ENCODE results near the gene FOLR2. TPM values are rescaled to one million over a fixed set of nuclear protein-coding genes. Genes with fewer than 3 reads are reported as not detected.

The FOLR2 gene
- total and polyA plus RNA-seq, 2 experiments from 2014 or later = not detected

DNA sequence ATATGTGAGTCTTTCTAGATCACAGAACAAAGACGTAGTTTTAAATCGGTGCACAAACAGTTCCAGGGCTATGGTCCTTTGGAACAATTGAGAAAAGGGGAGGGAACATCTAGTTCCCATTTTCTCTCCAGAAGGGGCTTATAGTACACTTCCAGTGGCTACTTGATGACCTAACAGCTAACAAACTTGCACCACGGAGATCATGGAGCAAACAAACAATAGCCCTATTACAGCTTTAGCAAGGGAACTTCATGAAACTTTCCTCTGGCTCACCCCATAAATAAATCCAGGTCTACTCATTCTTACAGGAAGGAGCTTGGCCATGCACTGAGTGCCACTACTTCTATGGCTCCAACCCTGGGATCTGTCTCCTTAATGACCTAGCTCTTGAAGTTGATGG, 8.3 kb upstream of the FOLR2 start:
- no peaks in the 10 kb centered on the region for H3K36me3 Mint-ChIP-seq (ENCODE audit: low read depth)

More for the DNA sequence above, 8.3 kb upstream of the FOLR2 start:
- no peaks in the 10 kb centered on the region for H3K4me1 Mint-ChIP-seq
- Histone ChIP-seq H3K4me3 (no peak overlapping the region), H3K9me2 (ENCODE audit: insufficient read depth) (no peaks in the 10 kb centered on the region), H4K20me1 (replicated peaks; ENCODE audit: insufficient read depth) (no peaks in the 10 kb centered on the region), H3K27ac (ENCODE audit: low read depth) (no peak overlapping the region), H3K4me1 (ENCODE audit: insufficient read depth) (no peaks in the 10 kb centered on the region), H3K36me3 (ENCODE audit: insufficient read depth) (no peaks in the 10 kb centered on the region), H3K27me3 (ENCODE audit: insufficient read depth) (no peaks in the 10 kb centered on the region), H2AFZ (peak overlapping the region; percentile 32; the same call in 1 of the 2 replicates), H3K79me2 (replicated peaks; ENCODE audit: insufficient read depth) (no peaks in the 10 kb centered on the region), H3F3A (replicated peaks; ENCODE audit: low read depth) (no peaks in the 10 kb centered on the region), H3K4me2 (no peak overlapping the region)
- H3K9me3 Mint-ChIP-seq = no peaks in the 10 kb centered on the region; the same call in 2 of the 3 replicates
- H3K27me3 Mint-ChIP-seq (ENCODE audit: insufficient read depth, low read depth, poor library complexity) = peaks cover 2% of the 10 kb centered on the region
- ATAC-seq (no peak), DNase-seq (ENCODE audit: low spot score) (no peak)
- no peak overlapping the region for H3K27ac Mint-ChIP-seq
- TF ChIP-seq, protein P1, sequence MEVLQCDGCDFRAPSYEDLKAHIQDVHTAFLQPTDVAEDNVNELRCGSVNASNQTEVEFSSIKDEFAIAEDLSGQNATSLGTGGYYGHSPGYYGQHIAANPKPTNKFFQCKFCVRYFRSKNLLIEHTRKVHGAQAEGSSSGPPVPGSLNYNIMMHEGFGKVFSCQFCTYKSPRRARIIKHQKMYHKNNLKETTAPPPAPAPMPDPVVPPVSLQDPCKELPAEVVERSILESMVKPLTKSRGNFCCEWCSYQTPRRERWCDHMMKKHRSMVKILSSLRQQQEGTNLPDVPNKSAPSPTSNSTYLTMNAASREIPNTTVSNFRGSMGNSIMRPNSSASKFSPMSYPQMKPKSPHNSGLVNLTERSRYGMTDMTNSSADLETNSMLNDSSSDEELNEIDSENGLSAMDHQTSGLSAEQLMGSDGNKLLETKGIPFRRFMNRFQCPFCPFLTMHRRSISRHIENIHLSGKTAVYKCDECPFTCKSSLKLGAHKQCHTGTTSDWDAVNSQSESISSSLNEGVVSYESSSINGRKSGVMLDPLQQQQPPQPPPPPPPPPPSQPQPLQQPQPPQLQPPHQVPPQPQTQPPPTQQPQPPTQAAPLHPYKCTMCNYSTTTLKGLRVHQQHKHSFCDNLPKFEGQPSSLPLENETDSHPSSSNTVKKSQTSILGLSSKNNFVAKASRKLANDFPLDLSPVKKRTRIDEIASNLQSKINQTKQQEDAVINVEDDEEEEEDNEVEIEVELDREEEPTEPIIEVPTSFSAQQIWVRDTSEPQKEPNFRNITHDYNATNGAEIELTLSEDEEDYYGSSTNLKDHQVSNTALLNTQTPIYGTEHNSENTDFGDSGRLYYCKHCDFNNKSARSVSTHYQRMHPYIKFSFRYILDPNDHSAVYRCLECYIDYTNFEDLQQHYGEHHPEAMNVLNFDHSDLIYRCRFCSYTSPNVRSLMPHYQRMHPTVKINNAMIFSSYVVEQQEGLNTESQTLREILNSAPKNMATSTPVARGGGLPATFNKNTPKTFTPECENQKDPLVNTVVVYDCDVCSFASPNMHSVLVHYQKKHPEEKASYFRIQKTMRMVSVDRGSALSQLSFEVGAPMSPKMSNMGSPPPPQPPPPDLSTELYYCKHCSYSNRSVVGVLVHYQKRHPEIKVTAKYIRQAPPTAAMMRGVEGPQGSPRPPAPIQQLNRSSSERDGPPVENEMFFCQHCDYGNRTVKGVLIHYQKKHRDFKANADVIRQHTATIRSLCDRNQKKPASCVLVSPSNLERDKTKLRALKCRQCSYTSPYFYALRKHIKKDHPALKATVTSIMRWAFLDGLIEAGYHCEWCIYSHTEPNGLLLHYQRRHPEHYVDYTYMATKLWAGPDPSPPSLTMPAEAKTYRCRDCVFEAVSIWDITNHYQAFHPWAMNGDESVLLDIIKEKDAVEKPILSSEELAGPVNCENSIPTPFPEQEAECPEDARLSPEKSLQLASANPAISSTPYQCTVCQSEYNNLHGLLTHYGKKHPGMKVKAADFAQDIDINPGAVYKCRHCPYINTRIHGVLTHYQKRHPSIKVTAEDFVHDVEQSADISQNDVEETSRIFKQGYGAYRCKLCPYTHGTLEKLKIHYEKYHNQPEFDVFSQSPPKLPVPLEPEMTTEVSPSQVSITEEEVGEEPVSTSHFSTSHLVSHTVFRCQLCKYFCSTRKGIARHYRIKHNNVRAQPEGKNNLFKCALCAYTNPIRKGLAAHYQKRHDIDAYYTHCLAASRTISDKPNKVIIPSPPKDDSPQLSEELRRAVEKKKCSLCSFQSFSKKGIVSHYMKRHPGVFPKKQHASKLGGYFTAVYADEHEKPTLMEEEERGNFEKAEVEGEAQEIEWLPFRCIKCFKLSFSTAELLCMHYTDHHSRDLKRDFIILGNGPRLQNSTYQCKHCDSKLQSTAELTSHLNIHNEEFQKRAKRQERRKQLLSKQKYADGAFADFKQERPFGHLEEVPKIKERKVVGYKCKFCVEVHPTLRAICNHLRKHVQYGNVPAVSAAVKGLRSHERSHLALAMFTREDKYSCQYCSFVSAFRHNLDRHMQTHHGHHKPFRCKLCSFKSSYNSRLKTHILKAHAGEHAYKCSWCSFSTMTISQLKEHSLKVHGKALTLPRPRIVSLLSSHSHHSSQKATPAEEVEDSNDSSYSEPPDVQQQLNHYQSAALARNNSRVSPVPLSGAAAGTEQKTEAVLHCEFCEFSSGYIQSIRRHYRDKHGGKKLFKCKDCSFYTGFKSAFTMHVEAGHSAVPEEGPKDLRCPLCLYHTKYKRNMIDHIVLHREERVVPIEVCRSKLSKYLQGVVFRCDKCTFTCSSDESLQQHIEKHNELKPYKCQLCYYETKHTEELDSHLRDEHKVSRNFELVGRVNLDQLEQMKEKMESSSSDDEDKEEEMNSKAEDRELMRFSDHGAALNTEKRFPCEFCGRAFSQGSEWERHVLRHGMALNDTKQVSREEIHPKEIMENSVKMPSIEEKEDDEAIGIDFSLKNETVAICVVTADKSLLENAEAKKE (CRISPR knock-in tag; IDR thresholded peaks at IDR 0.05) = no peak
- TF ChIP-seq POLR2AphosphoS5 (IDR thresholded peaks at IDR 0.05; ENCODE audit: low read depth) (no peak), ZNF331 (CRISPR knock-in tag; IDR thresholded peaks at IDR 0.05; ENCODE audit: low read depth) (no peak), NANOG (IDR thresholded peaks at IDR 0.05; ENCODE audit: borderline replicate concordance) (no peak), JUNB (IDR thresholded peaks at IDR 0.05; ENCODE audit: unreplicated experiment) (no peak), STAT1 (IDR thresholded peaks at IDR 0.05; ENCODE audit: unreplicated experiment) (no peak), EZH2 (IDR thresholded peaks at IDR 0.05; ENCODE audit: low read depth, unreplicated experiment) (no peak), EZH2phosphoT487 (IDR thresholded peaks at IDR 0.05; ENCODE audit: unreplicated experiment) (no peak), CREB1 (CRISPR knock-in tag; IDR thresholded peaks at IDR 0.05; ENCODE audit: low read depth) (no peak)
- TF ChIP-seq, protein P2, sequence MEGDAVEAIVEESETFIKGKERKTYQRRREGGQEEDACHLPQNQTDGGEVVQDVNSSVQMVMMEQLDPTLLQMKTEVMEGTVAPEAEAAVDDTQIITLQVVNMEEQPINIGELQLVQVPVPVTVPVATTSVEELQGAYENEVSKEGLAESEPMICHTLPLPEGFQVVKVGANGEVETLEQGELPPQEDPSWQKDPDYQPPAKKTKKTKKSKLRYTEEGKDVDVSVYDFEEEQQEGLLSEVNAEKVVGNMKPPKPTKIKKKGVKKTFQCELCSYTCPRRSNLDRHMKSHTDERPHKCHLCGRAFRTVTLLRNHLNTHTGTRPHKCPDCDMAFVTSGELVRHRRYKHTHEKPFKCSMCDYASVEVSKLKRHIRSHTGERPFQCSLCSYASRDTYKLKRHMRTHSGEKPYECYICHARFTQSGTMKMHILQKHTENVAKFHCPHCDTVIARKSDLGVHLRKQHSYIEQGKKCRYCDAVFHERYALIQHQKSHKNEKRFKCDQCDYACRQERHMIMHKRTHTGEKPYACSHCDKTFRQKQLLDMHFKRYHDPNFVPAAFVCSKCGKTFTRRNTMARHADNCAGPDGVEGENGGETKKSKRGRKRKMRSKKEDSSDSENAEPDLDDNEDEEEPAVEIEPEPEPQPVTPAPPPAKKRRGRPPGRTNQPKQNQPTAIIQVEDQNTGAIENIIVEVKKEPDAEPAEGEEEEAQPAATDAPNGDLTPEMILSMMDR (conservative IDR thresholded peaks at IDR 0.05; ENCODE audit: low read depth in 2 of 2) = no peak
- TF ChIP-seq, protein P3, sequence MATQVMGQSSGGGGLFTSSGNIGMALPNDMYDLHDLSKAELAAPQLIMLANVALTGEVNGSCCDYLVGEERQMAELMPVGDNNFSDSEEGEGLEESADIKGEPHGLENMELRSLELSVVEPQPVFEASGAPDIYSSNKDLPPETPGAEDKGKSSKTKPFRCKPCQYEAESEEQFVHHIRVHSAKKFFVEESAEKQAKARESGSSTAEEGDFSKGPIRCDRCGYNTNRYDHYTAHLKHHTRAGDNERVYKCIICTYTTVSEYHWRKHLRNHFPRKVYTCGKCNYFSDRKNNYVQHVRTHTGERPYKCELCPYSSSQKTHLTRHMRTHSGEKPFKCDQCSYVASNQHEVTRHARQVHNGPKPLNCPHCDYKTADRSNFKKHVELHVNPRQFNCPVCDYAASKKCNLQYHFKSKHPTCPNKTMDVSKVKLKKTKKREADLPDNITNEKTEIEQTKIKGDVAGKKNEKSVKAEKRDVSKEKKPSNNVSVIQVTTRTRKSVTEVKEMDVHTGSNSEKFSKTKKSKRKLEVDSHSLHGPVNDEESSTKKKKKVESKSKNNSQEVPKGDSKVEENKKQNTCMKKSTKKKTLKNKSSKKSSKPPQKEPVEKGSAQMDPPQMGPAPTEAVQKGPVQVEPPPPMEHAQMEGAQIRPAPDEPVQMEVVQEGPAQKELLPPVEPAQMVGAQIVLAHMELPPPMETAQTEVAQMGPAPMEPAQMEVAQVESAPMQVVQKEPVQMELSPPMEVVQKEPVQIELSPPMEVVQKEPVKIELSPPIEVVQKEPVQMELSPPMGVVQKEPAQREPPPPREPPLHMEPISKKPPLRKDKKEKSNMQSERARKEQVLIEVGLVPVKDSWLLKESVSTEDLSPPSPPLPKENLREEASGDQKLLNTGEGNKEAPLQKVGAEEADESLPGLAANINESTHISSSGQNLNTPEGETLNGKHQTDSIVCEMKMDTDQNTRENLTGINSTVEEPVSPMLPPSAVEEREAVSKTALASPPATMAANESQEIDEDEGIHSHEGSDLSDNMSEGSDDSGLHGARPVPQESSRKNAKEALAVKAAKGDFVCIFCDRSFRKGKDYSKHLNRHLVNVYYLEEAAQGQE (IDR thresholded peaks at IDR 0.05; ENCODE audit: unreplicated experiment) = no peak
- TF ChIP-seq, protein P4, sequence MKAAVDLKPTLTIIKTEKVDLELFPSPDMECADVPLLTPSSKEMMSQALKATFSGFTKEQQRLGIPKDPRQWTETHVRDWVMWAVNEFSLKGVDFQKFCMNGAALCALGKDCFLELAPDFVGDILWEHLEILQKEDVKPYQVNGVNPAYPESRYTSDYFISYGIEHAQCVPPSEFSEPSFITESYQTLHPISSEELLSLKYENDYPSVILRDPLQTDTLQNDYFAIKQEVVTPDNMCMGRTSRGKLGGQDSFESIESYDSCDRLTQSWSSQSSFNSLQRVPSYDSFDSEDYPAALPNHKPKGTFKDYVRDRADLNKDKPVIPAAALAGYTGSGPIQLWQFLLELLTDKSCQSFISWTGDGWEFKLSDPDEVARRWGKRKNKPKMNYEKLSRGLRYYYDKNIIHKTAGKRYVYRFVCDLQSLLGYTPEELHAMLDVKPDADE (IDR thresholded peaks at IDR 0.05) = no peak
- no peak overlapping the region for H3K4me3 Mint-ChIP-seq

All from GM23338 (cell line).